Measurements from ENCODE around the gene DNAJC1.

DNAJC1 gene

DNA sequence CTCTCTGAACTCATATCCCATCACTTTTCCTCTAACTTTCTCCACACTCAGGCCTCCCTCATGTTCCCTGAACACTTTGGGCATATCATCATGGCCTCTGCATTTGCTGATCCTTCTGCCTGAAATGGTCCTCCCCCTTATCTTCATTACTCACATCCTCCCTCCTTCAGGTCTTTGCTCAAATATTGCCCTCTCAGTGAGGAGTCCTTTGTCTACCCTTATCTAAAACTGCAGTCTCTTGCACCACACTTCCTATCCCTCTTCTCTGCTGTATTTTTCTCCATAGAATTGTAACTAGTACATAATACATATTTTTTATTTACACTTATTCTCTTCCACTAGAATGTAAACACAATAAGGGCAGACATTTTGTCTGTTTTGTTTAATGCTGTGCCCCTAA is 41.7 kb downstream of the DNAJC1 start:
- Histone ChIP-seq H3K27me3 (ENCODE audit: low read length) (no peaks in the 10 kb centered on the region), H3K4me2 (ENCODE audit: low read depth, low read length, poor library complexity, severe bottlenecking) (no peak overlapping the region), H3K36me3 (ENCODE audit: low read length) (no peaks in the 10 kb centered on the region), H3K9me2 (replicated peaks; ENCODE audit: insufficient read depth, low read length) (no peaks in the 10 kb centered on the region), H3K79me2 (ENCODE audit: insufficient read depth, low read length) (no peaks in the 10 kb centered on the region), H3K4me3 (ENCODE audit: insufficient read depth, low read length, poor library complexity, severe bottlenecking) (no peak overlapping the region), H3K9ac (ENCODE audit: low read length) (no peak overlapping the region), H3F3A (ENCODE audit: insufficient read depth) (no peaks in the 10 kb centered on the region), H3K27ac (ENCODE audit: low read depth, low read length) (no peak overlapping the region), H3K9me3 (ENCODE audit: insufficient read depth, low read length) (peaks cover 4% of the 10 kb centered on the region; the same call in 1 of the 2 replicates), H2AFZ (ENCODE audit: low read depth, low read length, severe bottlenecking) (no peak overlapping the region), H4K20me1 (ENCODE audit: low read depth, low read length) (peaks cover 4% of the 10 kb centered on the region; the same call in 1 of the 2 replicates)
- TF ChIP-seq EZH2phosphoT487 (conservative IDR thresholded peaks at IDR 0.05; ENCODE audit: low read length): no peak
- TF ChIP-seq CTCF (IDR thresholded peaks at IDR 0.05; ENCODE audit: insufficient read depth, low read length, poor library complexity, severe bottlenecking): no peak

DNA sequence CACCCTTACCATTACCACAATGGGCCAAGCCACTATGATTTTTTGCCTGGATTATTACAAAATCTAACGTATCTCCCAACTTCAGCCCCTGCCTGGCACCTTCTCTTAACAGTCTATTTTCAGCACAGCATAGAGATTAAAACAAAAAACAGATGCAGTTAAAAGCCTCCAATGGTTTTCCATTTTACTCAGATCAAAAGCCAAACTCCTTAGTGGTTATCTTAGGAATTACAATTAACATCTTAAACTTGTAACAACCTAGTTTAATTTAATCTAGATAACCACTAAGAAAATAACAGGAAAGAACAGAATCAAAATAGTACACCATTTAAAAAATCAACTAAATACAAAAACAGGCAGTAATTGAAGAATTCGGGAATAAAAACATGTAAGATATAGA is 43.5 kb downstream of the DNAJC1 start:
- Histone ChIP-seq H3K4me3 (ENCODE audit: insufficient read depth, low read length, poor library complexity, severe bottlenecking) (no peak overlapping the region), H3K9me2 (replicated peaks; ENCODE audit: insufficient read depth, low read length) (no peaks in the 10 kb centered on the region), H3K27me3 (ENCODE audit: low read length) (no peaks in the 10 kb centered on the region), H3K9me3 (ENCODE audit: insufficient read depth, low read length) (no peaks in the 10 kb centered on the region), H3F3A (ENCODE audit: insufficient read depth) (no peaks in the 10 kb centered on the region), H4K20me1 (ENCODE audit: low read depth, low read length) (peaks cover 9% of the 10 kb centered on the region), H3K79me2 (ENCODE audit: insufficient read depth, low read length) (no peaks in the 10 kb centered on the region), H3K27ac (ENCODE audit: low read depth, low read length) (no peak overlapping the region), H3K9ac (ENCODE audit: low read length) (no peak overlapping the region), H2AFZ (ENCODE audit: low read depth, low read length, severe bottlenecking) (no peak overlapping the region), H3K4me2 (ENCODE audit: low read depth, low read length, poor library complexity, severe bottlenecking) (no peak overlapping the region), H3K36me3 (ENCODE audit: low read length) (no peaks in the 10 kb centered on the region)
- TF ChIP-seq EZH2phosphoT487 (conservative IDR thresholded peaks at IDR 0.05; ENCODE audit: low read length) (no peak), CTCF (IDR thresholded peaks at IDR 0.05; ENCODE audit: insufficient read depth, low read length, poor library complexity, severe bottlenecking) (no peak)

DNA sequence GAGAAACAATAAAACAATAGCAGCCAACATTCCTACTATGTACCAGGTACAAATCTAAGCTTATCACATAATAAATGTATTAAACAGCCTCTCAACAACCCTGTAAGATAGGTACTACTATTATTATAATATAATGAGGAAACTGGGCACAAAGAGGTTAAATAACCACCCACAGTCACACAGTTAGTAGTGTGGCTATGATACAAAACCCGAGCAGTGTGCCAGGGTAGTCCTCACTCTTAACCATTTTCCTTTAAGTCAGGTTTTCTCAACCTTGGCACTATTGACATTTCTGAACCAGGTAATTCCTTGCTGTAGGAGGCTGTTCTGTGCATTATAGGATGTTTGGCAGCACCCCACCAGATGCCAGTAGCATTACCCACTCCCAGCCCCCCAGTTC is 48.8 kb downstream of the DNAJC1 start:
- no peak overlapping the region for H3K27ac ChIP-seq (ENCODE audit: low read depth, low read length)
- TF ChIP-seq EZH2phosphoT487 (conservative IDR thresholded peaks at IDR 0.05; ENCODE audit: low read length) (no peak), CTCF (IDR thresholded peaks at IDR 0.05; ENCODE audit: insufficient read depth, low read length, poor library complexity, severe bottlenecking) (no peak)
- no peak overlapping the region for H3K4me2 ChIP-seq (ENCODE audit: low read depth, low read length, poor library complexity, severe bottlenecking)
- H3K79me2 ChIP-seq (ENCODE audit: insufficient read depth, low read length): no peaks in the 10 kb centered on the region
- peaks cover 9% of the 10 kb centered on the region; the same call in 1 of the 2 replicates for H3F3A ChIP-seq (ENCODE audit: insufficient read depth)
- H2AFZ ChIP-seq (ENCODE audit: low read depth, low read length, severe bottlenecking): no peak overlapping the region
- no peaks in the 10 kb centered on the region for H3K27me3 ChIP-seq (ENCODE audit: low read length)
- peaks cover 9% of the 10 kb centered on the region for H4K20me1 ChIP-seq (ENCODE audit: low read depth, low read length)
- H3K9me3 ChIP-seq (ENCODE audit: insufficient read depth, low read length): no peaks in the 10 kb centered on the region
- H3K36me3 ChIP-seq (ENCODE audit: low read length): no peaks in the 10 kb centered on the region
- H3K9ac ChIP-seq (ENCODE audit: low read length): no peak overlapping the region
- no peaks in the 10 kb centered on the region for H3K9me2 ChIP-seq (replicated peaks; ENCODE audit: insufficient read depth, low read length)
- no peak overlapping the region for H3K4me3 ChIP-seq (ENCODE audit: insufficient read depth, low read length, poor library complexity, severe bottlenecking)
